ENCODE measurements around the gene GALNT5.
"Not testable (repeated sequence)": the region's sequence is repeated elsewhere in the genome, so short reads cannot be mapped to it uniquely, and the experiment has no call there.

GALNT5 gene

DNA sequence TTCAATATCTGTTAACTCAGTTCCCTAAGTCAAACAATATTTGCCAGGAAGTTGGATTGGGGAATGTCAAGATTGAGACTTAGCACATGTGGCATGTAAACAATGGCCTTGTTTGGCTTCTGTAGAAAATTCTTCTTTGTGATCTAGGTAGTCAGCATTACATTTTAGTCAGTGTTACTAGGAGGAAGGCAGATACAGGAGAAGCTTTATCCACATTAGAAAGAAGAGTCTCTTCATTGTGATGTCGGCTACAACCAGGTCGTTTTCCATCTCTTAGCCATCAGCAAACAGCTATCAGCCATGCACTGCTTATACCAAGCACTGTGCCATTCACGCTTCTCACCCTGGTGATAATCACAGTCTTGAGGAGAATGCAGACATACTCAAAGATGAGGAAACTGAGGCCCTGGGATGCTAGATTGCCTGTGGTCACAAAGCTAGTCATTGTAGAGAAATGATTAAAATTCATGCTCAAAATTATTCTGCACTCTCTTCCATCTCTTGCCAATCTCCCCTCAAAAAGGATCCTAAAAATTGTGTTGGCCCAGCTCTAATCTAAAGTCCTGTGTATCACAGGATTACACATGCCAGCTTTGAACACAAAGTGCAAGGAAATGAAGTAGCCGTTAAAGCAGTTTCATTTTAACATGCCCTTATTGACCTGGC is 3.2 kb downstream of the GALNT5 start:
- H3K9me3 Mint-ChIP-seq, result no peaks in the 10 kb centered on the region
- peaks cover 11% of the 10 kb centered on the region for H3K4me1 Mint-ChIP-seq
- no peak overlapping the region for H3K4me3 Mint-ChIP-seq
- H3K27me3 Mint-ChIP-seq, result no peaks in the 10 kb centered on the region
- DNase-seq, result no peak
- no peak overlapping the region for H3K27ac Mint-ChIP-seq
- H3K36me3 Mint-ChIP-seq, result no peaks in the 10 kb centered on the region
- CTCF ChIA-PET, result interaction anchor here (1.2 to 1.3 kb wide), 2 partner anchors 42 to 44 kb away, joined by 3 to 5 read pairs; no protein-coding TSS in a partner anchor

DNA sequence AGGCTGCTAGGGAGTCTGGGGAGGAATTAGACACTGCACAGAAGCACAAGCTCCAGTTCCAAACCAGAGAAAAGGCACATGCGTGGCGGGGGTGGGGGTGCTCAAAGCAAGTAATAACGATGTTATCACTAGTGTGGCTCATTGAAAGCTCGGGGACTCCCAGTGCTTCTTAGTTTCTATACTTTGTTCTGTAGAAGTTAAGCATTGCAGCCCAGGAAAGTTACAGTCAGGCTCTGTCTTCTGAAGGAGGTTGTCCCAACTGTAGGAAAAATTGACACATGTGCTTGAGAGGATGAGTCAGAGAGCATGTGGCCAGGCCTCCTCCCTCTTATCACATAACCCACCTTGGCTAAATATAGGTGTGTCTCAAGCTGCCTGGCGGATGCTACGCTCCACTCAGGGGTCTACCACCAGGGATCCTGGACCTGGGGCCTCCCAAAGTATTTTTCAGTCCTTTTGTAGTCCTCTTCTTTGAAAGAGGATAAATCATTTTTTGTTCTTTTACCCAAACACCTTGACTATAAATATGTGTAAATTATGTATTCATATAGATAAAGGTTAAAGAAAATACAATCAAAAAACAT is 3.8 kb downstream of the GALNT5 start:
- no peaks in the 10 kb centered on the region for H3K36me3 Mint-ChIP-seq
- no peaks in the 10 kb centered on the region for H3K9me3 Mint-ChIP-seq
- CTCF ChIA-PET, result interaction anchor here (1.2 to 1.3 kb wide), 2 partner anchors 41 to 43 kb away, joined by 3 to 5 read pairs; no protein-coding TSS in a partner anchor
- H3K4me3 Mint-ChIP-seq, result no peak overlapping the region
- no peak overlapping the region for H3K27ac Mint-ChIP-seq
- no peak for DNase-seq
- H3K4me1 Mint-ChIP-seq, result peaks cover 11% of the 10 kb centered on the region
- no peaks in the 10 kb centered on the region for H3K27me3 Mint-ChIP-seq

- no peak for DNase-seq
- Mint-ChIP-seq H3K4me1 (peaks cover 8% of the 10 kb centered on the region), H3K27ac (no peak overlapping the region), H3K9me3 (no peaks in the 10 kb centered on the region), H3K27me3 (no peaks in the 10 kb centered on the region), H3K36me3 (no peaks in the 10 kb centered on the region), H3K4me3 (no peak overlapping the region)
- CTCF ChIA-PET, result interaction anchor here (1.4 kb wide), 1 partner anchor 40 kb away, joined by 6 read pairs; no protein-coding TSS in a partner anchor
Observed at GRCh38 chr2:157262248-157262647, 4.7 kb downstream of the GALNT5 start.

DNA sequence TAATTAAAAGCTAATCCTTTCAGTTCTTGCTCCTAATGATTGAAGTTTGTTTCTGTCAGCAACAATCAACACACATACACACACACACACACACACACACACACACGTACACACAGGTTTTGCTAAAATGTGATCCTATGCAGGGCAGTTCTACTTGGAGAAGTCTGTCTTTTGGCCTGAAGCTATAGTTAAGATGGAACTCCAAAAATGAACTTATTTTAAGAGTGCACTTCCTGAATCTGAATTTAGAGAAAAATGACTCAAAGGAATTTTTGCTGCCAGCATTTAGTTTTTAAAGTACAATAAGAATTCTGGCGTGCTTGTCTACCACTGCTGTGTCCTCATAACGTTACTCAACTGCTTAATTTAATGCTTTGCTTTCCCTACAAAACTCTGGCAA is 6.6 kb downstream of the GALNT5 start:
- Mint-ChIP-seq H3K9me3 (no peaks in the 10 kb centered on the region), H3K4me3 (no peak overlapping the region), H3K4me1 (peaks cover 5% of the 10 kb centered on the region), H3K27ac (no peak overlapping the region), H3K27me3 (no peaks in the 10 kb centered on the region), H3K36me3 (no peaks in the 10 kb centered on the region)
- no peak for DNase-seq
- CTCF ChIA-PET, result no interaction called here

DNA sequence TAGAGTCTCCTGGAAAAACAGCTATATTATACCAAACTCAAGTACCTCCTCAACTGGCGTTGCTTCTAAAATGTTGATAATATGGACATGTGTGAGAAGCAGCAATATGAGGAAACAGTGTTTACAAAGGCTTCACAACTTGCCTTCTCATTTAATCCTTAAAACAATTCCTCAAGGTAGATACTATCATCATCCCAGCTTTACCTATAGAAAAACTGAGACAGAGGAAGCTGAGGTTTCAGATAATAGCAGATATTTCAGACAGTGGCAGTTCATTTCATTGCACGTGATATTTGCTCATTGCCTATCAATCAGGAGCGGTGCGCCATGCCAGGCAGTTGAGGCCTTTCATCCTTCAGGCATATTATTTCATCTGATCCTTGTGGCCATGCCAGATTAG is 8.3 kb downstream of the GALNT5 start:
- no peak for DNase-seq
- H3K4me3 Mint-ChIP-seq, result no peak overlapping the region
- no peaks in the 10 kb centered on the region for H3K36me3 Mint-ChIP-seq
- CTCF ChIA-PET, result no interaction called here
- H3K27ac Mint-ChIP-seq, result no peak overlapping the region
- peaks cover 4% of the 10 kb centered on the region for H3K4me1 Mint-ChIP-seq
- H3K9me3 Mint-ChIP-seq, result no peaks in the 10 kb centered on the region
- H3K27me3 Mint-ChIP-seq, result no peaks in the 10 kb centered on the region

DNA sequence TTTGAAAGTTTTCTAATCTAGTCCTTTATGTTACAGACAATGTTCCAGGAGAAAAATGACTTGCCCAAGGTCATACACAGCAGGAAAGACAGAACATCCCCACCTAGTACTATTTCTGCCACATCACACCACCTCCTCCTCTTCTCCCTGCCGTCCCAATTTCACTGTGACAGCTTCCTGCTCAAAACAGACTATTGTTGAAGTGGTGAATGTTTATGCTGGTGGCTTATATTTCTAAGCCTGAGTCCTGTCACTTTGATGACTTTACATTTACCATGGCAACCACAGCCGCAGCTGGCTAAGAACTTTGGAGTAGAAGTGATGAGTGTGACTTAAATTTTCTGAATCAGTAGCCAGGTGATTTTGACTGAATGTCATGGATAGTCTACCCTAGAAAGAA is 10.0 kb downstream of the GALNT5 start:
- Mint-ChIP-seq H3K36me3 (no peaks in the 10 kb centered on the region), H3K27me3 (no peaks in the 10 kb centered on the region), H3K9me3 (no peaks in the 10 kb centered on the region), H3K4me1 (no peaks in the 10 kb centered on the region), H3K27ac (no peak overlapping the region), H3K4me3 (no peak overlapping the region)
- no peak for DNase-seq
- CTCF ChIA-PET, result no interaction called here

DNA sequence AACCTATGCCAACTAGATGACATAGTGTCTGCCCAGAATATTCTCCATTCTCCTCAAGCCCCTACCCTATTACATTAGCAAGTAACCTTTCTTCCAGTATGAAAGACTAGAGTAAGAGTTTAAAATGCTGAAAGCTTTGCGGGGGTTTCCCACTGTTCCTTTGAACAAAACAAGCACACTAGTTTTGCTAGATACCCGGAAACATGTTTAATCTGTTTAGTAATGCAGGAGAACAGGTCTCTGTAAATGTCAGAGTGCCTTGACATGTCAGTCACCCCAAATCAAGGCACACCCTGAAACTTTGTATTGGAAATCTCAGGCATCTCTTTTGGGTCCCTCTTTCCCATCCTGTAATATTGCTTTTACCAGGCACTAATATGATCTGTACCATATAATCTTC is 11.6 kb downstream of the GALNT5 start:
- Mint-ChIP-seq H3K27ac (no peak overlapping the region), H3K36me3 (no peaks in the 10 kb centered on the region), H3K27me3 (no peaks in the 10 kb centered on the region), H3K4me1 (no peaks in the 10 kb centered on the region), H3K9me3 (no peaks in the 10 kb centered on the region), H3K4me3 (no peak overlapping the region)
- DNase-seq, result no peak
- CTCF ChIA-PET, result no interaction called here

- Mint-ChIP-seq H3K4me1 (no peaks in the 10 kb centered on the region), H3K9me3 (no peaks in the 10 kb centered on the region), H3K27ac (no peak overlapping the region), H3K4me3 (no peak overlapping the region), H3K27me3 (no peaks in the 10 kb centered on the region), H3K36me3 (no peaks in the 10 kb centered on the region)
- CTCF ChIA-PET, result no interaction called here
- DNase-seq, result no peak
Observed at GRCh38 chr2:157269922-157270321, 12.4 kb downstream of the GALNT5 start.

DNA sequence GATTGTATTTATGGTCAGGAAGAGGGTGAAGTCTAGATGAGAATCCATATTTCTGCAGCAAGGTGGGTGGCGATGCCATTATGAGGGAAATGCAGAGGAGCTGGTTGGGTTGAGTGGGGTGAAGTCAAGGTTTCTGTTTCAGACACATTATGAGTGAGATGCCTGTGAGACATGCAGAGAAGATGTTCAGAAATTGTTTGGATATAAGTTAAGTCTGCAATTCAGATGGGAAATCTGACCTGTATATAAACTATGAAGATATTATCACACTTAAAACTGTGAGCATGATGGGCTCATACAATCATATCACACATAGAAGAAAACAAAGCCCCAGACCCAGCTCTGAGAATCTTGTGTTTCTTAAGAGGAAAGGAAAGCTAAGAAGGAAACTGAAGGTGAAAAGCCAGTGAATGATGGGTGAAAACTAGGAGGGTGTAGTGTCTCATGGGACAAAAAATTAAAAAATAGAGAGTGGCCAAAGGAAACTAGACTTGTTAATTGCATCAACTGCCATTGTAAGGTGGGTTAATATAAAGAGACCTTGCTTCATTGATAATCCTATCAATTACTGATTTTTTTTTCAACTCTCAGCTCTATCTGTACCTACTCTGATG is 14.2 kb downstream of the GALNT5 start:
- no peaks in the 10 kb centered on the region for H3K9me3 Mint-ChIP-seq
- H3K27ac Mint-ChIP-seq, result no peak overlapping the region
- no peaks in the 10 kb centered on the region for H3K36me3 Mint-ChIP-seq
- CTCF ChIA-PET, result interaction anchor here (0.7 to 1.1 kb wide), 2 partner anchors 13 to 357 kb away, joined by 3 to 4 read pairs; no protein-coding TSS in a partner anchor
- no peak for DNase-seq
- H3K27me3 Mint-ChIP-seq, result no peaks in the 10 kb centered on the region
- no peak overlapping the region for H3K4me3 Mint-ChIP-seq
- H3K4me1 Mint-ChIP-seq, result no peaks in the 10 kb centered on the region

DNA sequence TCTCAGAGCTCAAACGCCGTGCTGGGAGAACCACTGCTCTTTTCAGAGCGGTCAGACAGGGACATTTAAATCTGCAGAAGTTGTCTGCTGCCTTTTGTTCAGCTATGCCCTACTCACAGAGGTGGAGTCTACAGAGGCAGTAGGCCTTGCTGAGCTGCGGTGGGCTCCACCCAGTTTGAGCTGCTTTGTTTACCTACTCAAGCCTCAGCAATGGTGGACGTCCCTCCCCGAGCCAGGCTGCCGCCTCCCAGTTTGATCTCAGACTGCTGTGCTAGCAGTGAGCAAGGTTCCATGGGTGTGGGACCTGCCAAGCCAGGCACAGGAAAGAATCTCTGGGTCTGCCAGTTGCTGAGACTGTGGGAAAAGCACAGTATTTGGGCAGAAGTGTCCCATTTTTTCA is 21.8 kb downstream of the GALNT5 start:
- not testable (repeated sequence) for H3K4me3 Mint-ChIP-seq, H3K36me3 Mint-ChIP-seq, H3K4me1 Mint-ChIP-seq, DNase-seq, H3K9me3 Mint-ChIP-seq, H3K27ac Mint-ChIP-seq
- CTCF ChIA-PET, result interaction anchor here (1.0 kb wide), 1 partner anchor 23 kb away, joined by 3 read pairs; no protein-coding TSS in a partner anchor
- H3K27me3 Mint-ChIP-seq, result peaks cover 14% of the 10 kb centered on the region

DNA sequence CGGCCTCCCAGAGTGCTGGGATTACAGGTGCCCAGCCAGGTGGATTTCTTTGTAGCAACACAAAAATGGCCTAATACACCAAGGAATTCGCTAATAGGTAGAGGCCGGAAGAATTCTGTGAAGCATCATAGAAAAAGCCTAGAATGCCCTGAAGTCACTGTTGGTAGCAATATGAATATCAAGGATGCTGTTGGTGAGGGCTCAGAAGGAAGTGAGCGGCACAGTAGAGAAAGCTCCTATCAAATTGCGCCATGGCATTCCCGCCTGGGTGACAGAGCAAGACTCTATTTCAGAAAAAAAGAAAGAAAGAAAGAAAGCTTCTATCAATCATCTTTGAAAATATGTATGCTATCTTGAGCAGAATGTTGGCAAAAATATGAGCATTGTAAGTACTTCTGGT is 23.8 kb downstream of the GALNT5 start:
- CTCF ChIA-PET, result interaction anchor here (0.5 kb wide), 1 partner anchor 247 kb away, joined by 3 read pairs; no protein-coding TSS in a partner anchor
- no peaks in the 10 kb centered on the region for H3K9me3 Mint-ChIP-seq
- no peaks in the 10 kb centered on the region for H3K36me3 Mint-ChIP-seq
- no peak overlapping the region for H3K4me3 Mint-ChIP-seq
- no peaks in the 10 kb centered on the region for H3K4me1 Mint-ChIP-seq
- DNase-seq, result no peak
- peaks cover 14% of the 10 kb centered on the region for H3K27me3 Mint-ChIP-seq
- no peak overlapping the region for H3K27ac Mint-ChIP-seq

DNA sequence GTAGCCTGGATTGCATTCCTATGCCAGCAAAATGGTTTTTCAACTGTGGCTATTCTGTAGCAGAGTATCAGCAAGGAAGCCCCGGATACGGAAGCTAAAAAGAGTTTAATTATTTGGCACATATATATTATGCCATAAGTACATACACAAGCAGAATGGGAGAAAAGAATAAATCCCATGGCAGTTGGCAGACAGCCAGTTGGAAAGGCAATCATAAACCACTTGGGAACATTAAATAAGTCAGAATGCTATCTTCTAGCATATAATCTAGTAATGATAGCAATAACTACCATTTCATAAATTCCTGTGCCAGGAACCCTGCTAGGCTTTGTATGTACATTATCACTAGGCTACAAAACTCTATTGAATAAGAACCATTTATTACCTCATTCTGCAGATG is 26.0 kb downstream of the GALNT5 start:
- CTCF ChIA-PET, result no interaction called here
- H3K36me3 Mint-ChIP-seq, result no peaks in the 10 kb centered on the region
- DNase-seq, result no peak
- no peak overlapping the region for H3K4me3 Mint-ChIP-seq
- H3K27ac Mint-ChIP-seq, result no peak overlapping the region
- H3K9me3 Mint-ChIP-seq, result no peaks in the 10 kb centered on the region
- no peaks in the 10 kb centered on the region for H3K4me1 Mint-ChIP-seq
- peaks cover 10% of the 10 kb centered on the region for H3K27me3 Mint-ChIP-seq

DNA sequence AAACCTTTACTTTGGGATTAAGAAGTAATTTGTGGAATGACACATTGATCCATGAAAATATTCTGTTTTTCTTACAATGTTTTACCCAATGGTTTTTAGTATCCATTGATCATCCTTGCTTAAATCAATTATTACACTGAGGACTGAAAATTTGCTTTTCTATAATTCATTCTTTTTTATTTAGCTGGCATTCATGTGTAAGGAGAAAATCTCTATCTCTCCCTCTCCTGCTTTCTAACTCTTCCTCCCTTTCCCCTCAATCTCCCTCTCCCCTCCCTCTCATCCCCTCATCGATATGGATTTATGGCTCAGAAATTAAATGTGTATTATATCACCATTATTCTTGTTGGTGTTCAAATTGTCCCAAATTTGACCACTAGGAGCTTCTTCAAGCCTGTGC is 29.7 kb downstream of the GALNT5 start:
- no peaks in the 10 kb centered on the region for H3K9me3 Mint-ChIP-seq

GRCh38 chr2:157290525-157290924 is 33.0 kb downstream of the GALNT5 start:
- DNase-seq, result no peak
- H3K4me3 Mint-ChIP-seq, result no peak overlapping the region
- H3K36me3 Mint-ChIP-seq, result no peaks in the 10 kb centered on the region
- no peak overlapping the region for H3K27ac Mint-ChIP-seq
- peaks cover 4% of the 10 kb centered on the region for H3K4me1 Mint-ChIP-seq
- H3K27me3 Mint-ChIP-seq, result no peaks in the 10 kb centered on the region
- no peaks in the 10 kb centered on the region for H3K9me3 Mint-ChIP-seq
- CTCF ChIA-PET, result no interaction called here

More for the DNA sequence above, 29.7 kb downstream of the GALNT5 start:
- DNase-seq, result no peak
- no peaks in the 10 kb centered on the region for H3K36me3 Mint-ChIP-seq
- no peaks in the 10 kb centered on the region for H3K27me3 Mint-ChIP-seq
- CTCF ChIA-PET, result interaction anchor here (0.6 to 1.8 kb wide), 4 partner anchors 15 to 1614 kb away, joined by 3 to 5 read pairs (median 4); partner anchors contain the start of gene ERMN
- no peaks in the 10 kb centered on the region for H3K4me1 Mint-ChIP-seq
- H3K27ac Mint-ChIP-seq, result no peak overlapping the region
- H3K4me3 Mint-ChIP-seq, result no peak overlapping the region

GRCh38 chr2:157291018-157291417 is 33.5 kb downstream of the GALNT5 start:
- no peaks in the 10 kb centered on the region for H3K36me3 Mint-ChIP-seq
- no peaks in the 10 kb centered on the region for H3K9me3 Mint-ChIP-seq
- no peak overlapping the region for H3K27ac Mint-ChIP-seq
- peaks cover 4% of the 10 kb centered on the region for H3K4me1 Mint-ChIP-seq
- DNase-seq, result no peak
- CTCF ChIA-PET, result no interaction called here
- H3K4me3 Mint-ChIP-seq, result no peak overlapping the region
- no peaks in the 10 kb centered on the region for H3K27me3 Mint-ChIP-seq

Measured in activated naive CD4-positive, alpha-beta T cell treated with anti-CD3 and anti-CD28 coated beads, Interleukin-2, amount 10 ng/mL, durations not matched to agents 7 days and 5 days (primary cell).